Hepatocyte (in vitro differentiated cells): ENCODE measurements around the gene MAST4. TPM values are rescaled to one million over a fixed set of nuclear protein-coding genes. Genes with fewer than 3 reads are reported as not detected.

Experiments
- DNase-seq: peaks from one replicate; pipeline ENCODE4 v3.0.0-alpha.2; 2016; ENCODE audit warnings: low spot score
- H2AFZ ChIP-seq: fragments of 200-600 bp; sonication (generic); 2 replicates; pipeline ENCODE4 v1.6.0; 2016; ENCODE audit warnings: antibody characterized with exemption, mild to moderate bottlenecking
- H3K27ac ChIP-seq: fragments of 200-600 bp; sonication (generic); 2 replicates; pipeline ENCODE4 v1.5.1; 2016; ENCODE audit warnings: mild to moderate bottlenecking
- H3K27me3 ChIP-seq: fragments of 200-600 bp; sonication (generic); 2 replicates; pipeline ENCODE4 v1.6.1; 2016
- H3K36me3 ChIP-seq: fragments of 200-600 bp; sonication (generic); replicated peaks from 2 replicates; pipeline ENCODE4 v1.5.1; 2016; ENCODE audit warnings: low read depth; ENCODE audit not compliant: insufficient read depth
- H3K4me1 ChIP-seq: fragments of 200-600 bp; sonication (generic); 2 replicates; pipeline ENCODE4 v1.5.1; 2016; ENCODE audit warnings: mild to moderate bottlenecking, moderate library complexity; ENCODE audit not compliant: insufficient read depth
- H3K4me2 ChIP-seq: fragments of 200-600 bp; sonication (generic); 2 replicates; pipeline ENCODE4 v1.6.0; 2016
- H3K4me3 ChIP-seq: fragments of 200-600 bp; sonication (generic); 2 replicates; pipeline ENCODE4 v1.5.1; 2016; ENCODE audit warnings: mild to moderate bottlenecking
- H3K79me2 ChIP-seq: fragments of 200-600 bp; sonication (generic); 2 replicates; pipeline ENCODE4 v1.6.0; 2017; ENCODE audit warnings: mild to moderate bottlenecking
- H3K9me2 ChIP-seq: fragments of 200-600 bp; sonication (generic); replicated peaks from 2 replicates; pipeline ENCODE4 v1.6.0; 2017; ENCODE audit warnings: mild to moderate bottlenecking; ENCODE audit not compliant: insufficient read depth
- H3K9me3 ChIP-seq: fragments of 200-600 bp; sonication (generic); 2 replicates; pipeline ENCODE4 v1.5.1; 2016; ENCODE audit warnings: low read depth, mild to moderate bottlenecking
- H4K20me1 ChIP-seq: fragments of 200-600 bp; sonication (generic); 2 replicates; pipeline ENCODE4 v1.6.0; 2016; ENCODE audit warnings: mild to moderate bottlenecking; ENCODE audit not compliant: insufficient read depth, poor library complexity, severe bottlenecking
- EZH2 ChIP-seq: fragments of 200-600 bp; sonication (generic); IDR thresholded peaks from 2 replicates; pipeline ENCODE4 v1.6.1; 2016; ENCODE audit warnings: antibody characterized with exemption, mild to moderate bottlenecking, borderline replicate concordance
- EZH2phosphoT487 ChIP-seq: fragments of 200-600 bp; sonication (generic); IDR thresholded peaks from one replicate; pipeline ENCODE4 v1.6.1; 2018; ENCODE audit warnings: antibody characterized with exemption, mild to moderate bottlenecking, low read depth, moderate library complexity; ENCODE audit not compliant: unreplicated experiment, severe bottlenecking
- WGBS: methylation state at CpG from one replicate; pipeline ENCODE4 v1.1.6; 2016; ENCODE audit warnings: low lambda C conversion rate; ENCODE audit errors: missing lambda C conversion rate; 5-methylcytosine and 5-hydroxymethylcytosine counted together
- polyA plus RNA-seq: library from polyadenylated mRNA; unstranded; fragments of >200 nt; fragmentation: Nextera tagmentation; extraction: Ambion mirVana; gene quantifications from 2 replicates; pipeline ENCODE4 v1.2.1, GENCODE V29; 2016
- total RNA-seq: library from RNA; depleted of rRNA; stranded (reverse); fragments of >200 nt; gene quantifications from 2 replicates; pipeline ENCODE4 v1.2.3, GENCODE V29; 2014
- TF ChIP-seq, protein P1 (sequence below): fragments of 200-600 bp; sonication (generic); IDR thresholded peaks from 2 replicates; pipeline ENCODE4 v1.5.1; 2016; ENCODE audit warnings: antibody characterized with exemption, mild to moderate bottlenecking; ENCODE audit not compliant: poor library complexity

MAST4 gene
- total and polyA plus RNA-seq, 2 experiments from 2014 or later: 11.7 to 13.2 TPM

DNA sequence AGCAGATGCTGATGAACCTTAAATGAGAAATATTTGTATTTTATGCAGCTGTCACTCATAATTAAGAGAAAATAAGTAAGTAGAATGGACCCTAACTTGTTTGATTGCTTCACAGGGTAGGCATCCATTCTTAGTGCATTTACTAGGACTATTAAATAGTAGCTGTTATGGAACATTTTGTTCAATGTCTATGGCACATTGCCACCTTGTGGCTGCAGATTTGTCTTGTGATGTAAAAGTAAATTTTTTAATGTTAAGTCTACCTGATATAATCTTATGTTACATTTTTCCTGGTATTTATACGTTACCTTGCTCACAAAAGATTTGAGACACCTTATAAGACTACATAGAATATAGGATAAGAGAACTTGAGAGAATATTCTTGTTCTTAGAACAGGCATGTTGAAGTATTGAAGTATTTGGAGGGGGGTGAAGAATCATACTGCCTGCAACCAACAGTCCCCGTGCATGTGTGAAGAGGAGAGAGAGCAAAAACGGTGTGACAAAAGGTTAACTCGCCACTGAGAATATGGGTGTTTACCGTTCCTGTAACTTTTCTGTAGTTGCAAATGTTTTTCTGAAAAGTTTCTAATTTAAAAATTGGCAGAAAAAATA, 161.1 kb downstream of the MAST4 start:
- H3K27ac ChIP-seq: no peak overlapping the region
- no peak for TF ChIP-seq EZH2phosphoT487
- TF ChIP-seq EZH2: no peak
- TF ChIP-seq, protein P1, sequence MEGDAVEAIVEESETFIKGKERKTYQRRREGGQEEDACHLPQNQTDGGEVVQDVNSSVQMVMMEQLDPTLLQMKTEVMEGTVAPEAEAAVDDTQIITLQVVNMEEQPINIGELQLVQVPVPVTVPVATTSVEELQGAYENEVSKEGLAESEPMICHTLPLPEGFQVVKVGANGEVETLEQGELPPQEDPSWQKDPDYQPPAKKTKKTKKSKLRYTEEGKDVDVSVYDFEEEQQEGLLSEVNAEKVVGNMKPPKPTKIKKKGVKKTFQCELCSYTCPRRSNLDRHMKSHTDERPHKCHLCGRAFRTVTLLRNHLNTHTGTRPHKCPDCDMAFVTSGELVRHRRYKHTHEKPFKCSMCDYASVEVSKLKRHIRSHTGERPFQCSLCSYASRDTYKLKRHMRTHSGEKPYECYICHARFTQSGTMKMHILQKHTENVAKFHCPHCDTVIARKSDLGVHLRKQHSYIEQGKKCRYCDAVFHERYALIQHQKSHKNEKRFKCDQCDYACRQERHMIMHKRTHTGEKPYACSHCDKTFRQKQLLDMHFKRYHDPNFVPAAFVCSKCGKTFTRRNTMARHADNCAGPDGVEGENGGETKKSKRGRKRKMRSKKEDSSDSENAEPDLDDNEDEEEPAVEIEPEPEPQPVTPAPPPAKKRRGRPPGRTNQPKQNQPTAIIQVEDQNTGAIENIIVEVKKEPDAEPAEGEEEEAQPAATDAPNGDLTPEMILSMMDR: peak; percentile 76
- no peak overlapping the region for H2AFZ ChIP-seq
- 45% methylated on average over 5 of the region's 5 CpGs for WGBS
- H3K4me3 ChIP-seq: no peak overlapping the region
- no peaks in the 10 kb centered on the region for H4K20me1 ChIP-seq
- no peaks in the 10 kb centered on the region for H3K36me3 ChIP-seq
- no peaks in the 10 kb centered on the region for H3K9me2 ChIP-seq
- no peaks in the 10 kb centered on the region for H3K9me3 ChIP-seq
- DNase-seq: peak; percentile 78
- H3K79me2 ChIP-seq: no peaks in the 10 kb centered on the region
- H3K27me3 ChIP-seq: no peaks in the 10 kb centered on the region
- H3K4me1 ChIP-seq: no peaks in the 10 kb centered on the region
- no peak overlapping the region for H3K4me2 ChIP-seq

DNA sequence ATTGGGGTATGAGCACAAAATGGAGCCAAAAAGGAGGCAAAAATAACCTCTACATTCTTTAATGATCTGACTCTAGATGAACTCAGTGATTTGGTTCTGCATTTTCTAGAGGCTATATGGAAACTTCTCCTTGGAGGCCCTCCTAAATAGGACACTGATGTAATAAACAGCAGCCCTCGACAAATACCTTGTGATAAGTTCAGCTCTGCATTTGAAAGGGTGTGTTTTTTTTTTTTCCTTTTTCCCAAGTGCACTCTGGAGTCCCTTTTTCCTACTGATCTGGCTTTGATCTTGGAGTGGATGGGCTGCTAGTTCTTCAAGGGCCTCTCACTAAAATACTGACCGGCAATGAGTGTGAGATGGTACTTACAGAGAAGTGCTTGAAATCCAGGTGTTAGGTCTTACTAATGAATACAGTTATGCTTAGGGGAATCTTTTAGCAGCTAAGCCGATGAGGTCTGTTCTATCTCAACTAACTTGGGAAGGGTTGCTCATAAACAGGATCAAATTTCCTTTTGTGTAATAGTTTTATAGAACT, 161.7 kb downstream of the MAST4 start:
- no peak overlapping the region for H3K4me2 ChIP-seq
- no peaks in the 10 kb centered on the region for H3K36me3 ChIP-seq
- H3K9me3 ChIP-seq: no peaks in the 10 kb centered on the region
- no peak overlapping the region for H3K27ac ChIP-seq
- no peaks in the 10 kb centered on the region for H3K27me3 ChIP-seq
- 46% methylated on average over 3 of the region's 3 CpGs for WGBS
- no peak for DNase-seq
- H2AFZ ChIP-seq: no peak overlapping the region
- H4K20me1 ChIP-seq: no peaks in the 10 kb centered on the region
- H3K9me2 ChIP-seq: no peaks in the 10 kb centered on the region
- no peaks in the 10 kb centered on the region for H3K79me2 ChIP-seq
- TF ChIP-seq, protein P1: no peak
- TF ChIP-seq EZH2 (no peak), EZH2phosphoT487 (no peak)
- no peak overlapping the region for H3K4me3 ChIP-seq
- no peaks in the 10 kb centered on the region for H3K4me1 ChIP-seq

DNA sequence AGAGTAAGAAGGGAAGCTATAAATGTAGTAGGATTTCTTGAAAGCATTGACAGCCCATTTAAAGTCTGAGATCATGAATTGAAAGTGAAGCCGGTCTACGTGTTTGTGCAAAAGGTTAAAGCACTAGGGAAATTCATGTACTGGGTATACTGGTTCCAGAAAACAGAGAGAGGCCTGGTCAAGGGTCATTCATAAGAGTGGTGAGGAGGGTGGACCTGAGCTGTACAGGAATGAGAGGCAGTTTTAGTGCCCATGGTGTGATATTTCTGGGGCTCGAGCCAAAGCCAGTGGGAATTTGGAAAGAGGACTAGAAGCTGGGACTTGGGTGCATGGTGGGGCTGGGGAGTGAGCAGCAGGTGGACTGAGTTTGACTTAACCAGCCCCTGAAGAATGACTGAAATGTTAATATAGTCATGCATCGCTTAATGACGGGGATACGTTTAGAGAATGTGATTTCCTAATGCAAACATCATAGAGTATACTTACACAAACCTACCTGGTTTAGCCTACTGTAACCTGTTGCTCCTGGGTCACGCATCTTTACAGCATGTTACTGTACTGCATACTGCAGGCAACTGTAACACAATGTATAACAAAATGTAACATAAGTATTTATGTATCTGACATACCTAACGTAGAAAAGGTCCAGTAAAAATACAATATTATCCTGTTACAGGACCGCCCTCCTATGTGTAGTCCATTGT, 173.0 kb downstream of the MAST4 start:
- Histone ChIP-seq H3K9me2 (no peaks in the 10 kb centered on the region), H4K20me1 (no peaks in the 10 kb centered on the region), H3K36me3 (no peaks in the 10 kb centered on the region), H3K4me2 (no peak overlapping the region), H3K79me2 (no peaks in the 10 kb centered on the region), H3K4me1 (peaks cover 3% of the 10 kb centered on the region), H3K27ac (no peak overlapping the region), H2AFZ (no peak overlapping the region), H3K4me3 (no peak overlapping the region), H3K27me3 (no peaks in the 10 kb centered on the region), H3K9me3 (no peaks in the 10 kb centered on the region)
- WGBS: 91% methylated on average over 9 of the region's 9 CpGs
- TF ChIP-seq EZH2 (no peak), EZH2phosphoT487 (no peak)
- TF ChIP-seq, protein P1: no peak
- no peak for DNase-seq
